GM13976 (cell line): ENCODE measurements around the gene SV2C.

Experiments used
- DNase-seq: peaks from one replicate; pipeline ENCODE4 v3.0.0; 2012; ENCODE audit warnings: low spot score
- CTCF ChIP-seq: IDR thresholded peaks from 2 replicates; pipeline ENCODE4 v1.5.1; 2012; ENCODE audit warnings: borderline replicate concordance, mild to moderate bottlenecking; ENCODE audit not compliant: insufficient read depth; ENCODE audit errors: extremely low read depth, missing control alignments, control extremely low read depth
- in situ Hi-C: fragments of 300-500 bp; cut with MboI; formaldehyde crosslinking; loops from one replicate; pipeline ENCODE4 v1.12.0; 2022; ENCODE audit warnings: low sequenced_read_pairs, mixed read lengths, inconsistent platforms; ENCODE audit not compliant: unreplicated experiment

The SV2C gene

GRCh38 chr5:76383126-76383832 is 300.1 kb downstream of the SV2C start:
- TF ChIP-seq CTCF = no peak
- DNase-seq = no peak
- in situ Hi-C loops = no loop called here

- TF ChIP-seq CTCF = no peak
- in situ Hi-C loops = no loop called here
- DNase-seq = no peak
These were observed 301.0 kb downstream of the SV2C start for GRCh38 chr5:76384189-76384588.

- TF ChIP-seq CTCF = no peak
- no peak for DNase-seq
- in situ Hi-C loops = no loop called here
These were observed 301.5 kb downstream of the SV2C start for GRCh38 chr5:76384705-76385104.

- DNase-seq = no peak
- in situ Hi-C loops = no loop called here
- no peak for TF ChIP-seq CTCF
These were observed 302.4 kb downstream of the SV2C start for GRCh38 chr5:76385540-76385939.

- in situ Hi-C loops = no loop called here
- TF ChIP-seq CTCF = no peak
- no peak for DNase-seq
These were observed 303.2 kb downstream of the SV2C start for GRCh38 chr5:76386360-76386759.

GRCh38 chr5:76388236-76388635 is 305.1 kb downstream of the SV2C start:
- no peak for TF ChIP-seq CTCF
- DNase-seq = no peak
- in situ Hi-C loops = no loop called here
